PC-3 (cell line): ENCODE measurements around the gene MACROD1. TPM values are rescaled to one million over a fixed set of nuclear protein-coding genes. Genes with fewer than 3 reads are reported as not detected.

Source experiments
- ATAC-seq: fragments of 200-7000 bp; cut with Tn5 transposase; 2 replicates; pipeline ENCODE4 v1.9.1; 2020; ENCODE audit warnings: mild to moderate bottlenecking, moderate library complexity
- BruUV-seq: library from RNA; stranded (reverse); fragments of 400-500 nt; replicated peaks from 2 replicates; lab custom pipeline; 2021; lab: Mats Ljungman, UMichigan
- CTCF ChIA-PET: fragments of 300-600 bp; sonication (Branson Sonifier 250); formaldehyde crosslinking; loops from one replicate; lab custom pipeline; 2022; ENCODE audit warnings: antibody characterized with exemption; lab: Charles Lee
- POLR2A ChIA-PET: fragments of 300-600 bp; sonication (Branson Sonifier 250); formaldehyde crosslinking; loops from one replicate; lab custom pipeline; 2022; ENCODE audit warnings: antibody characterized with exemption; ENCODE audit not compliant: unreplicated experiment; lab: Charles Lee
- DNase-seq: peaks from one replicate; pipeline ENCODE4 v3.0.0-alpha.2; 2015
- H2AFZ ChIP-seq: fragments of 300-600 bp; sonication (generic); 2 replicates; pipeline ENCODE4 v1.6.0; 2016; ENCODE audit warnings: antibody characterized with exemption, low read length
- H3F3A ChIP-seq: fragments of 300-600 bp; sonication (generic); one replicate; pipeline ENCODE4 v1.6.0; 2017; ENCODE audit warnings: antibody characterized with exemption, low read length, control low read depth, mild to moderate bottlenecking; ENCODE audit not compliant: unreplicated experiment
- H3K27ac ChIP-seq: fragments of 300-600 bp; sonication (generic); 2 replicates; pipeline ENCODE4 v1.5.1; 2016; ENCODE audit warnings: mild to moderate bottlenecking, low read length
- H3K27me3 ChIP-seq: fragments of 300-600 bp; sonication (generic); 2 replicates; pipeline ENCODE4 v1.6.1; 2016; ENCODE audit warnings: low read length, mixed read lengths
- H3K36me3 ChIP-seq: fragments of 300-600 bp; sonication (generic); 2 replicates; pipeline ENCODE4 v1.6.1; 2016; ENCODE audit warnings: low read depth, mixed run types, low read length, mixed read lengths
- H3K4me1 ChIP-seq: fragments of 300-600 bp; sonication (generic); 2 replicates; pipeline ENCODE4 v1.5.1; 2016; ENCODE audit warnings: low read length; ENCODE audit not compliant: insufficient read depth
- H3K4me2 ChIP-seq: fragments of 300-600 bp; sonication (generic); 2 replicates; pipeline ENCODE4 v1.6.0; 2016; ENCODE audit warnings: low read length
- H3K4me3 ChIP-seq: fragments of 300-600 bp; sonication (generic); 2 replicates; pipeline ENCODE4 v1.5.1; 2016; ENCODE audit warnings: mild to moderate bottlenecking, low read length, mixed read lengths
- H3K79me2 ChIP-seq: fragments of 300-600 bp; sonication (generic); 2 replicates; pipeline ENCODE4 v1.6.1; 2017; ENCODE audit warnings: low read length, mixed read lengths
- H3K9ac ChIP-seq: fragments of 300-600 bp; sonication (generic); 2 replicates; pipeline ENCODE4 v1.6.0; 2016; ENCODE audit warnings: mild to moderate bottlenecking, low read length
- H3K9me2 ChIP-seq: fragments of 300-600 bp; sonication (generic); replicated peaks from 2 replicates; pipeline ENCODE4 v1.6.1; 2016; ENCODE audit warnings: mixed run types, low read length, mixed read lengths
- H3K9me3 ChIP-seq: fragments of 300-600 bp; sonication (generic); 2 replicates; pipeline ENCODE4 v1.6.1; 2016; ENCODE audit warnings: low read length, mixed read lengths
- H4K20me1 ChIP-seq: fragments of 300-600 bp; sonication (generic); 2 replicates; pipeline ENCODE4 v1.6.1; 2016; ENCODE audit warnings: low read length, mixed read lengths
- CTCF ChIP-seq: fragments of 300-600 bp; sonication (generic); conservative IDR thresholded peaks from 2 replicates; pipeline ENCODE4 v1.5.1; 2017; ENCODE audit warnings: antibody characterized with exemption, low read depth, mild to moderate bottlenecking, low read length
- EZH2 ChIP-seq: fragments of 300-600 bp; sonication (generic); IDR thresholded peaks from one replicate; pipeline ENCODE4 v1.6.1; 2017; ENCODE audit warnings: antibody characterized with exemption, mild to moderate bottlenecking, low read length; ENCODE audit not compliant: unreplicated experiment
- EZH2phosphoT487 ChIP-seq: fragments of 300-600 bp; sonication (generic); IDR thresholded peaks from 2 replicates; pipeline ENCODE4 v1.6.1; 2018; ENCODE audit warnings: mild to moderate bottlenecking, antibody characterized with exemption, low read length, borderline replicate concordance
- intact Hi-C: fragments of 100-400 bp; cut with micrococcal nuclease; formaldehyde crosslinking; loops from 2 replicates; pipeline ENCODE4 v1.9.0; 2023
- total RNA-seq: library from RNA; depleted of rRNA; stranded (reverse); fragments of >200 nt; gene quantifications from 2 replicates; pipeline ENCODE4 v1.2.3, GENCODE V29; 2014

The MACROD1 gene
- total RNA-seq, 1 experiment from 2014 or later = 71.4 TPM

GRCh38 chr11:64060263-64060860 is 105.6 kb downstream of the MACROD1 start:
- H3K36me3 ChIP-seq = no peaks in the 10 kb centered on the region
- no peaks in the 10 kb centered on the region for H3K9me3 ChIP-seq
- no peaks in the 10 kb centered on the region for H3K27me3 ChIP-seq
- intact Hi-C loops = no loop called here
- H3K4me2 ChIP-seq = no peak overlapping the region
- ATAC-seq (no peak), DNase-seq (no peak)
- no TSS peak for BruUV-seq
- H3K9ac ChIP-seq = no peak overlapping the region
- no peaks in the 10 kb centered on the region for H3K4me1 ChIP-seq
- H3F3A ChIP-seq = no peaks in the 10 kb centered on the region
- no peak overlapping the region for H3K4me3 ChIP-seq
- no peaks in the 10 kb centered on the region for H3K79me2 ChIP-seq
- no peaks in the 10 kb centered on the region for H3K9me2 ChIP-seq
- H4K20me1 ChIP-seq = no peaks in the 10 kb centered on the region
- H3K27ac ChIP-seq = no peak overlapping the region
- no peak for TF ChIP-seq EZH2phosphoT487
- TF ChIP-seq CTCF = no peak
- no peak for TF ChIP-seq EZH2
- no peak overlapping the region for H2AFZ ChIP-seq
- CTCF ChIA-PET = no interaction called here
- POLR2A ChIA-PET = no interaction called here

- TF ChIP-seq EZH2phosphoT487 (no peak), EZH2 (no peak), CTCF (no peak)
- no peaks in the 10 kb centered on the region for H3K4me1 ChIP-seq
- H3F3A ChIP-seq = no peaks in the 10 kb centered on the region
- no peaks in the 10 kb centered on the region for H3K9me2 ChIP-seq
- no peak overlapping the region for H2AFZ ChIP-seq
- no peak for ATAC-seq
- no peak overlapping the region for H3K27ac ChIP-seq
- no peaks in the 10 kb centered on the region for H3K79me2 ChIP-seq
- intact Hi-C loops = no loop called here
- no peaks in the 10 kb centered on the region for H3K9me3 ChIP-seq
- no peak for DNase-seq
- ChIA-PET CTCF (no interaction called here), POLR2A (no interaction called here)
- no peaks in the 10 kb centered on the region for H3K36me3 ChIP-seq
- no peaks in the 10 kb centered on the region for H3K27me3 ChIP-seq
- H3K4me3 ChIP-seq = no peak overlapping the region
- H3K4me2 ChIP-seq = no peak overlapping the region
- H3K9ac ChIP-seq = no peak overlapping the region
- BruUV-seq = no TSS peak
- H4K20me1 ChIP-seq = no peaks in the 10 kb centered on the region
Measured at GRCh38 chr11:64059339-64060140, 106.4 kb downstream of the MACROD1 start.

GRCh38 chr11:64058494-64058893 is 107.4 kb downstream of the MACROD1 start:
- Histone ChIP-seq H2AFZ (no peak overlapping the region), H3K27me3 (no peaks in the 10 kb centered on the region), H3K36me3 (no peaks in the 10 kb centered on the region), H3K79me2 (no peaks in the 10 kb centered on the region), H3K4me1 (no peaks in the 10 kb centered on the region), H3F3A (no peaks in the 10 kb centered on the region), H4K20me1 (no peaks in the 10 kb centered on the region), H3K9me2 (no peaks in the 10 kb centered on the region), H3K4me2 (no peak overlapping the region), H3K9ac (no peak overlapping the region), H3K4me3 (no peak overlapping the region), H3K27ac (no peak overlapping the region), H3K9me3 (no peaks in the 10 kb centered on the region)
- ChIA-PET POLR2A (no interaction called here), CTCF (no interaction called here)
- TF ChIP-seq EZH2phosphoT487 (no peak), CTCF (no peak), EZH2 (no peak)
- intact Hi-C loops = no loop called here
- no TSS peak for BruUV-seq
- ATAC-seq (no peak), DNase-seq (no peak)
